Endothelial cell of umbilical vein (primary cell): ENCODE results near the gene VPS35.
"Not testable (repeated sequence)": the region's sequence is repeated elsewhere in the genome, so short reads cannot be mapped to it uniquely, and the experiment has no call there.

Experiments used
- GATA2 ChIP-seq: IDR thresholded peaks from 2 replicates; pipeline ENCODE4 v1.7.0; 2011; ENCODE audit warnings: low read depth, mild to moderate bottlenecking, moderate library complexity, mixed read lengths, low read length; ENCODE audit not compliant: insufficient read length, insufficient read depth
- JUN ChIP-seq: IDR thresholded peaks from 2 replicates; pipeline ENCODE4 v1.6.1; 2011; ENCODE audit warnings: borderline replicate concordance, low read depth; ENCODE audit not compliant: insufficient read length, insufficient read depth
- MAX ChIP-seq: IDR thresholded peaks from 2 replicates; pipeline ENCODE4 v1.6.1; 2011; ENCODE audit not compliant: insufficient read depth, insufficient read length
- MYC ChIP-seq: IDR thresholded peaks from one replicate; pipeline ENCODE4 v1.6.1; 2011; ENCODE audit warnings: mild to moderate bottlenecking, low read depth, low read length
- POLR2A ChIP-seq: IDR thresholded peaks from 2 replicates; pipeline ENCODE4 v1.6.1; 2012; ENCODE audit warnings: low read depth, mild to moderate bottlenecking, control low read depth, low read length
- TF ChIP-seq, protein P1 (sequence below), 2 donors: IDR thresholded peaks; 1 replicate in 1 of 2; 2 replicates in 1 of 2; pipeline ENCODE4 v1.5.1; 2011; ENCODE audit warnings: low read length in 2 of 2, mild to moderate bottlenecking in 2 of 2, moderate library complexity in 2 of 2, control low read depth in 1 of 2, inconsistent platforms in 1 of 2, low read depth in 1 of 2; ENCODE audit not compliant: insufficient read depth in 1 of 2; ENCODE audit errors: extremely low read depth in 1 of 2

GRCh38 chr16:46677943-46678342 is 11.0 kb downstream of the VPS35 start:
- TF ChIP-seq, protein P1, sequence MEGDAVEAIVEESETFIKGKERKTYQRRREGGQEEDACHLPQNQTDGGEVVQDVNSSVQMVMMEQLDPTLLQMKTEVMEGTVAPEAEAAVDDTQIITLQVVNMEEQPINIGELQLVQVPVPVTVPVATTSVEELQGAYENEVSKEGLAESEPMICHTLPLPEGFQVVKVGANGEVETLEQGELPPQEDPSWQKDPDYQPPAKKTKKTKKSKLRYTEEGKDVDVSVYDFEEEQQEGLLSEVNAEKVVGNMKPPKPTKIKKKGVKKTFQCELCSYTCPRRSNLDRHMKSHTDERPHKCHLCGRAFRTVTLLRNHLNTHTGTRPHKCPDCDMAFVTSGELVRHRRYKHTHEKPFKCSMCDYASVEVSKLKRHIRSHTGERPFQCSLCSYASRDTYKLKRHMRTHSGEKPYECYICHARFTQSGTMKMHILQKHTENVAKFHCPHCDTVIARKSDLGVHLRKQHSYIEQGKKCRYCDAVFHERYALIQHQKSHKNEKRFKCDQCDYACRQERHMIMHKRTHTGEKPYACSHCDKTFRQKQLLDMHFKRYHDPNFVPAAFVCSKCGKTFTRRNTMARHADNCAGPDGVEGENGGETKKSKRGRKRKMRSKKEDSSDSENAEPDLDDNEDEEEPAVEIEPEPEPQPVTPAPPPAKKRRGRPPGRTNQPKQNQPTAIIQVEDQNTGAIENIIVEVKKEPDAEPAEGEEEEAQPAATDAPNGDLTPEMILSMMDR (IDR thresholded peaks at IDR 0.05; ENCODE audit: extremely low read depth in 1 of 2, insufficient read depth in 1 of 2, low read depth in 1 of 2, low read length in 2 of 2): not testable (repeated sequence)
- not testable (repeated sequence) for TF ChIP-seq GATA2, POLR2A, JUN, MAX, MYC
